Testis (tissue), 2 donors: ENCODE data around the gene GBF1.

Experiments
- POLR2A ChIP-seq: fragments of 450-650 bp; IDR thresholded peaks from one replicate; pipeline ENCODE4 v1.6.1; 2017; ENCODE audit warnings: antibody characterized with exemption, mild to moderate bottlenecking, moderate library complexity
- TF ChIP-seq, protein P1 (sequence below), 3 experiments: fragments of 450-650 bp in 2 of 3; fragments of 200-600 bp in 1 of 3; sonication (generic) in 1 of 3; IDR thresholded peaks; one replicate each; pipeline ENCODE4 v1.5.1; 2016 to 2019; ENCODE audit warnings: antibody characterized with exemption in 3 of 3, mild to moderate bottlenecking in 2 of 3, moderate library complexity in 1 of 3

DNA sequence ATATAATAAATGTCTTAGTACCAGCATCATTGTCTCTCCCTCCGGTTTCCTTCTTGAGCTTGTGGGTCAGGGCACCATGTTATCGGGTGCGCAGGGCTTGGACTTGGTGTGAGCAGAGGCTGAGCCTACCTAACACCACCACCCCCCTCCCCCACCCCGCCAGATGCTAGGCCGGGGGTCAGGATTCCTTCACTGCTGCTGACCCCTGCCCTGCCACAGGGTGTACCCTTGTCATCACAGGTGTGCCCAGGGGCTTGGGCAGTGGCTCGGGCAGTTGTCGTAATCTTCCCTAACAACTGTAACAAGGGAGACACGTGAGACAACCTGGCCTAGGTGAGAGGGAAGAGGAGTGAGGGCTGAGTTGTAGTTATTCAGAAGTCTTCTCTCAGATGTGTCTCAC is 137.5 kb downstream of the GBF1 start:
- TF ChIP-seq, protein P1, sequence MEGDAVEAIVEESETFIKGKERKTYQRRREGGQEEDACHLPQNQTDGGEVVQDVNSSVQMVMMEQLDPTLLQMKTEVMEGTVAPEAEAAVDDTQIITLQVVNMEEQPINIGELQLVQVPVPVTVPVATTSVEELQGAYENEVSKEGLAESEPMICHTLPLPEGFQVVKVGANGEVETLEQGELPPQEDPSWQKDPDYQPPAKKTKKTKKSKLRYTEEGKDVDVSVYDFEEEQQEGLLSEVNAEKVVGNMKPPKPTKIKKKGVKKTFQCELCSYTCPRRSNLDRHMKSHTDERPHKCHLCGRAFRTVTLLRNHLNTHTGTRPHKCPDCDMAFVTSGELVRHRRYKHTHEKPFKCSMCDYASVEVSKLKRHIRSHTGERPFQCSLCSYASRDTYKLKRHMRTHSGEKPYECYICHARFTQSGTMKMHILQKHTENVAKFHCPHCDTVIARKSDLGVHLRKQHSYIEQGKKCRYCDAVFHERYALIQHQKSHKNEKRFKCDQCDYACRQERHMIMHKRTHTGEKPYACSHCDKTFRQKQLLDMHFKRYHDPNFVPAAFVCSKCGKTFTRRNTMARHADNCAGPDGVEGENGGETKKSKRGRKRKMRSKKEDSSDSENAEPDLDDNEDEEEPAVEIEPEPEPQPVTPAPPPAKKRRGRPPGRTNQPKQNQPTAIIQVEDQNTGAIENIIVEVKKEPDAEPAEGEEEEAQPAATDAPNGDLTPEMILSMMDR (IDR thresholded peaks at IDR 0.05) = no peak
- no peak for TF ChIP-seq POLR2A
